SH-SY5Y (cell line): ENCODE results near the gene SCN4B.

Experiments
- GATA2 ChIP-seq: IDR thresholded peaks from 2 replicates; pipeline ENCODE4 v1.6.1; 2011; ENCODE audit warnings: mild to moderate bottlenecking, low read depth, low read length
- GATA3 ChIP-seq: IDR thresholded peaks from 2 replicates; pipeline ENCODE4 v1.6.1; 2011; ENCODE audit warnings: low read depth, mild to moderate bottlenecking, low read length, moderate library complexity

DNA sequence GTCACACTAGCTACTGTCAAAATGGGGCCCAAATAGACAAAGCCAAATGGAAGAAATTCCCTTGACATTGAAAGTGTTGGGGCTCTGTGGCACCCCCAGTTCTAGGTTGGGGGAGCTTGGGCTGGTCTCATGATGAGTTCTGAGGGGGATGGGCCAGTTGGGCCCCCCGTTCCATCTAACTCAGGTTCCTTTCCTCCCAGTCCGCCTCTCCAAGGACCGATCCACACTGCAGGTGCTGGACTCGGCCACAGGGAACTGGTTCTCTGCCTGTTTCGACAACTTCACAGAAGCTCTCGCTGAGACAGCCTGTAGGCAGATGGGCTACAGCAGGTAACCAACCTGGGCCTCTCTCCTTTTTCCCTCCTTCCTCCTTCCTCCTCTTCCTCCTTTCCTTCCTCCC, 48.1 kb downstream of the SCN4B start:
- no peak for TF ChIP-seq GATA2
- TF ChIP-seq GATA3: no peak
